ENCODE measurements around the gene MYH14.

DNA sequence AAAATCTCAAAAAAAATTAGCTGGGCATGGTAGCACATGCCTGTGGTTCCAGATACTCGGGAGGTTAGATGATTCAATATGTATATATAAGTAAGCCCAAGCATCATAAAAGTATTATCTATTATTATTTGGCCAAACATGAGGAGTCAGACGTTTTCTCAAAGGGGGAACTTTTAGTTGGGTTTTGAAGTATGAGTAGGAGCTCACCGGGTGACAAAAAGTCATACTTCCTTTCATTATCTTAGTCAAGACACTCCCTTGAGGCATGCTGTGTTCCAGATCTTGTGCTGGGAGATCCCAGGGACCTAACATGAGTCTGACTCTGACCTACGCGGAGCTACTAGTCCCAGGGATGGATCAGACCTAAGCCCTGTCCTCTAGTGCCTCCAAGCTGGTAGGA lies 8.2 kb upstream of the MYH14 start:
- TF ChIP-seq CTCF (conservative IDR thresholded peaks at IDR 0.05 in 1 of 2, IDR thresholded peaks at IDR 0.05 in 1 of 2; ENCODE audit: low read depth in 1 of 2, low read length in 2 of 2) (no peak), EZH2 (IDR thresholded peaks at IDR 0.05; ENCODE audit: low read length, missing control alignments) (no peak)
